Effector memory CD4-positive, alpha-beta T cell (primary cell): Measurements from ENCODE around the gene SLC4A1AP.

ENCODE experiments used
- DNase-seq, 3 donors: peaks; one replicate each; pipeline ENCODE4 v3.0.0-alpha.2; 2020
- H3K27ac ChIP-seq: 2 replicates; pipeline ENCODE4 v1.7.0; 2013; ENCODE audit warnings: mild to moderate bottlenecking, low read length, moderate library complexity; ENCODE audit not compliant: insufficient read depth, poor library complexity, severe bottlenecking
- H3K27me3 ChIP-seq: replicated peaks from 2 replicates; pipeline ENCODE4 v1.7.0; 2013; ENCODE audit warnings: mild to moderate bottlenecking, low read length; ENCODE audit not compliant: insufficient read depth, control insufficient read depth, poor library complexity, severe bottlenecking
- H3K36me3 ChIP-seq: 2 replicates; pipeline ENCODE4 v1.7.0; 2013; ENCODE audit warnings: mild to moderate bottlenecking, low read length, moderate library complexity; ENCODE audit not compliant: control insufficient read depth, insufficient read depth
- H3K4me1 ChIP-seq: 2 replicates; pipeline ENCODE4 v1.7.0; 2013; ENCODE audit warnings: low read length, mild to moderate bottlenecking; ENCODE audit not compliant: control insufficient read depth, insufficient read depth, poor library complexity, severe bottlenecking
- H3K4me3 ChIP-seq: 2 replicates; pipeline ENCODE4 v1.7.0; 2013; ENCODE audit warnings: low read length, low read depth, mild to moderate bottlenecking; ENCODE audit not compliant: insufficient read depth, poor library complexity, severe bottlenecking
- H3K9me3 ChIP-seq: 2 replicates; pipeline ENCODE4 v1.7.0; 2013; ENCODE audit warnings: mild to moderate bottlenecking, low read length, moderate library complexity; ENCODE audit not compliant: control insufficient read depth

Gene SLC4A1AP

GRCh38 chr2:27651056-27651455 is 12.6 kb upstream of the SLC4A1AP start:
- Histone ChIP-seq H3K36me3 (peaks cover 68% of the 10 kb centered on the region), H3K27ac (no peak overlapping the region), H3K4me1 (no peaks in the 10 kb centered on the region), H3K4me3 (no peak overlapping the region), H3K9me3 (no peaks in the 10 kb centered on the region), H3K27me3 (no peaks in the 10 kb centered on the region)
- no peak for DNase-seq

GRCh38 chr2:27652341-27652740 is 11.3 kb upstream of the SLC4A1AP start:
- no peaks in the 10 kb centered on the region for H3K9me3 ChIP-seq
- no peaks in the 10 kb centered on the region for H3K4me1 ChIP-seq
- H3K27ac ChIP-seq, result no peak overlapping the region
- no peak for DNase-seq
- peaks cover 78% of the 10 kb centered on the region for H3K36me3 ChIP-seq
- no peak overlapping the region for H3K4me3 ChIP-seq
- no peaks in the 10 kb centered on the region for H3K27me3 ChIP-seq

- Histone ChIP-seq H3K4me3 (no peak overlapping the region), H3K27ac (no peak overlapping the region), H3K27me3 (no peaks in the 10 kb centered on the region), H3K36me3 (peaks cover 78% of the 10 kb centered on the region), H3K4me1 (no peaks in the 10 kb centered on the region), H3K9me3 (no peaks in the 10 kb centered on the region)
- no peak for DNase-seq
Measured at GRCh38 chr2:27652790-27653189, 10.9 kb upstream of the SLC4A1AP start.

- H3K36me3 ChIP-seq, result peaks cover 78% of the 10 kb centered on the region
- H3K27me3 ChIP-seq, result no peaks in the 10 kb centered on the region
- H3K27ac ChIP-seq, result no peak overlapping the region
- H3K9me3 ChIP-seq, result no peaks in the 10 kb centered on the region
- H3K4me3 ChIP-seq, result no peak overlapping the region
- DNase-seq, result no peak
- no peaks in the 10 kb centered on the region for H3K4me1 ChIP-seq
Measured at GRCh38 chr2:27653397-27653796, 10.3 kb upstream of the SLC4A1AP start.

- no peak for DNase-seq
- Histone ChIP-seq H3K27ac (no peak overlapping the region), H3K27me3 (no peaks in the 10 kb centered on the region), H3K4me3 (no peak overlapping the region), H3K9me3 (no peaks in the 10 kb centered on the region), H3K36me3 (peaks cover 71% of the 10 kb centered on the region), H3K4me1 (no peaks in the 10 kb centered on the region)
Measured at GRCh38 chr2:27655155-27655951, 8.3 kb upstream of the SLC4A1AP start.

GRCh38 chr2:27661371-27661770 is 2.3 kb upstream of the SLC4A1AP start:
- no peaks in the 10 kb centered on the region for H3K9me3 ChIP-seq
- H3K4me1 ChIP-seq, result peaks cover 19% of the 10 kb centered on the region
- H3K27me3 ChIP-seq, result no peaks in the 10 kb centered on the region
- H3K27ac ChIP-seq, result no peak overlapping the region
- H3K36me3 ChIP-seq, result peaks cover 41% of the 10 kb centered on the region
- no peak overlapping the region for H3K4me3 ChIP-seq
- no peak for DNase-seq

- Histone ChIP-seq H3K9me3 (no peaks in the 10 kb centered on the region), H3K4me3 (peak overlapping the region; percentile 88), H3K4me1 (peaks cover 19% of the 10 kb centered on the region), H3K27ac (peak overlapping the region; percentile 96), H3K36me3 (peaks cover 39% of the 10 kb centered on the region), H3K27me3 (no peaks in the 10 kb centered on the region)
- no peak for DNase-seq
Measured at GRCh38 chr2:27664154-27664574, 475 bp downstream of the SLC4A1AP start.

GRCh38 chr2:27664622-27665363 is 1.1 kb downstream of the SLC4A1AP start:
- peak overlapping the region; percentile 96 for H3K27ac ChIP-seq
- H3K4me1 ChIP-seq, result peaks cover 19% of the 10 kb centered on the region
- DNase-seq, result no peak

GRCh38 chr2:27667446-27667845 is 3.8 kb downstream of the SLC4A1AP start:
- no peak for DNase-seq
- Histone ChIP-seq H3K4me3 (no peak overlapping the region), H3K27me3 (no peaks in the 10 kb centered on the region), H3K36me3 (peaks cover 26% of the 10 kb centered on the region), H3K9me3 (no peaks in the 10 kb centered on the region), H3K4me1 (peaks cover 15% of the 10 kb centered on the region), H3K27ac (no peak overlapping the region)

More at GRCh38 chr2:27664622-27665363, 1.1 kb downstream of the SLC4A1AP start:
- Histone ChIP-seq H3K27me3 (no peaks in the 10 kb centered on the region), H3K9me3 (no peaks in the 10 kb centered on the region), H3K4me3 (peak overlapping the region; percentile 88), H3K36me3 (peaks cover 37% of the 10 kb centered on the region)

GRCh38 chr2:27671235-27671634 is 7.5 kb downstream of the SLC4A1AP start:
- Histone ChIP-seq H3K36me3 (peaks cover 42% of the 10 kb centered on the region), H3K4me3 (no peak overlapping the region), H3K4me1 (no peaks in the 10 kb centered on the region), H3K9me3 (no peaks in the 10 kb centered on the region), H3K27me3 (no peaks in the 10 kb centered on the region), H3K27ac (no peak overlapping the region)
- no peak for DNase-seq
